A549 (cell line): ENCODE results near the gene SCRN1.

Experiments used
- CHD4 ChIP-seq: fragments of 200-600 bp; sonication (generic); IDR thresholded peaks from 2 replicates; pipeline ENCODE4 v1.6.1; 2016; ENCODE audit warnings: antibody characterized with exemption, mild to moderate bottlenecking, borderline replicate concordance
- KDM1A ChIP-seq: fragments of 200-600 bp; sonication (generic); IDR thresholded peaks from 2 replicates; pipeline ENCODE4 v1.6.1; 2016; ENCODE audit warnings: low read depth, mild to moderate bottlenecking
- MYC ChIP-seq: IDR thresholded peaks from 2 replicates; pipeline ENCODE4 v1.6.1; 2012; ENCODE audit warnings: mild to moderate bottlenecking, inconsistent platforms, low read length, improper control_type of control experiment, borderline replicate concordance
- POLR2A ChIP-seq: IDR thresholded peaks from 2 replicates; pipeline ENCODE4 v1.6.1; 2012; ENCODE audit warnings: mild to moderate bottlenecking, low read length
- RAD21 ChIP-seq, 2 experiments: fragments of >200 bp in 1 of 2; sonication (Bioruptor Twin) in 1 of 2; formaldehyde crosslinking in 1 of 2; IDR thresholded peaks in 1 of 2; conservative IDR thresholded peaks in 1 of 2; 2 replicates in 1 of 2; 3 replicates in 1 of 2; pipeline ENCODE4 v1.6.1; 2012 to 2018; ENCODE audit warnings: inconsistent platforms in 1 of 2
- ZFP36 ChIP-seq: fragments of 450-650 bp; IDR thresholded peaks from 2 replicates; pipeline ENCODE4 v1.6.1; 2014; ENCODE audit warnings: borderline replicate concordance; ENCODE audit not compliant: partially characterized antibody
- TF ChIP-seq, protein P1 (sequence below): fragments of >200 bp; sonication (Bioruptor Twin); formaldehyde crosslinking; IDR thresholded peaks from 3 replicates; pipeline ENCODE4 v1.5.1; 2016

DNA sequence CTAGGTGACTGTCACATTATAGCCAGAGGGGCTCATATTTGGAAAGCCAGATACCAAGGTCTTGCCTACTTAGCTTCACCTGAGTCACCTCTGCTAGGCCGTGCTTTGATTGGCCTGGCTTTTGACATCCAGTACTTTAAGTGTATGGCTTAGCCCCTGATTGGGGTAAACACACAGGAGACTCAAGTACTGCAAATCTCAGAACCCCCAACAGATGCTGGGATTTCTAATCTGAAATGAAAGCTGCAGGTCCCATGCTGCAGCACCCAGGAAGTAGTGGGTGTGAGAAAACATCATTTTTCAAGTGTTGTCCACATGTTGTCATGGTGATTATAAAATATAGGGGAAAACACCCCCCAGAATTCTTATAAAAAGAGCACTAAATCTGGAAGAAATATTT, 107.1 kb downstream of the SCRN1 start:
- TF ChIP-seq ZFP36 (no peak), RAD21 (conservative IDR thresholded peaks at IDR 0.05 in 1 of 2, IDR thresholded peaks at IDR 0.05 in 1 of 2) (no peak), KDM1A (no peak), CHD4 (no peak), MYC (no peak), POLR2A (no peak)
- TF ChIP-seq, protein P1, sequence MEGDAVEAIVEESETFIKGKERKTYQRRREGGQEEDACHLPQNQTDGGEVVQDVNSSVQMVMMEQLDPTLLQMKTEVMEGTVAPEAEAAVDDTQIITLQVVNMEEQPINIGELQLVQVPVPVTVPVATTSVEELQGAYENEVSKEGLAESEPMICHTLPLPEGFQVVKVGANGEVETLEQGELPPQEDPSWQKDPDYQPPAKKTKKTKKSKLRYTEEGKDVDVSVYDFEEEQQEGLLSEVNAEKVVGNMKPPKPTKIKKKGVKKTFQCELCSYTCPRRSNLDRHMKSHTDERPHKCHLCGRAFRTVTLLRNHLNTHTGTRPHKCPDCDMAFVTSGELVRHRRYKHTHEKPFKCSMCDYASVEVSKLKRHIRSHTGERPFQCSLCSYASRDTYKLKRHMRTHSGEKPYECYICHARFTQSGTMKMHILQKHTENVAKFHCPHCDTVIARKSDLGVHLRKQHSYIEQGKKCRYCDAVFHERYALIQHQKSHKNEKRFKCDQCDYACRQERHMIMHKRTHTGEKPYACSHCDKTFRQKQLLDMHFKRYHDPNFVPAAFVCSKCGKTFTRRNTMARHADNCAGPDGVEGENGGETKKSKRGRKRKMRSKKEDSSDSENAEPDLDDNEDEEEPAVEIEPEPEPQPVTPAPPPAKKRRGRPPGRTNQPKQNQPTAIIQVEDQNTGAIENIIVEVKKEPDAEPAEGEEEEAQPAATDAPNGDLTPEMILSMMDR, result no peak
